HK-2 (cell line): ENCODE results near the gene TSHR.

Experiments used
- DNase-seq: peaks from one replicate; pipeline ENCODE4 v3.0.0-alpha.2; 2018; ENCODE audit not compliant: unreplicated experiment

TSHR gene

DNA sequence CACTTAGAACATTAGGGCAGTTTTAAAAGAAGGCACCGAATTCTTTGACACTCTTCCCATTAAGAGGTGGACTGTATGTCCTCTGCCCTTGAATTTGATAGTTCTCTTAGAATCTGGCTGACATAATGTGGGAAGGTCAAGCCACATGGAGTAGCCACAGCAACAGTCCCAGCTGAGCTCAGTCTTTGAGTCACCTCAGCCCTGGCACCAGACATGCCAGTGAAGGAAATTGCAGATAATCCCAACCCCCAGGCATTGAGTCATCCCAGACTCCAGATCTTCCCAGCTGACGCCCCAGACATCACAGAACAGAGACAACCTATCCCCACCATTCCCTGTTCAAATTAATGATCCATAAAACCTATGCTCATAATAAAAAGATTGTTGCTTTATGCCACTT is 181.9 kb downstream of the TSHR start:
- peak; percentile 81 for DNase-seq

DNA sequence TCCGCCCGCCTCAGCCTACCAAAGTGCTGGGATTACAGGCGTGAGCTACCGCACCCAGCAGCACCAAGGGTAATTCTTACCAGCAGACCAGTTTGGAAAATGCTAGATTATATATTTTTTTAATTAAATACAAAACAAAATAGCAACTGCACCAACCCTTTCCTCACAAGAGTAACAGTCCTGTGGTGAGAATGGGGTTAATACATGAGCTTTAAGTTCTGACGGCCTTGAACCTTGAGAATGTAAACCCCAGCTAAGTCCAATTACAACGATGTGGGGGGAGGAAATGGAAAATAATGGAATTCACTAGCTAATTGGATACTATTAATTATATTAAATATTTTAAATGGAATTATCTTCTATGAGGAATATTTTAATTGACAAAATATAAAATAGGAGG is 183.0 kb downstream of the TSHR start:
- no peak for DNase-seq

DNA sequence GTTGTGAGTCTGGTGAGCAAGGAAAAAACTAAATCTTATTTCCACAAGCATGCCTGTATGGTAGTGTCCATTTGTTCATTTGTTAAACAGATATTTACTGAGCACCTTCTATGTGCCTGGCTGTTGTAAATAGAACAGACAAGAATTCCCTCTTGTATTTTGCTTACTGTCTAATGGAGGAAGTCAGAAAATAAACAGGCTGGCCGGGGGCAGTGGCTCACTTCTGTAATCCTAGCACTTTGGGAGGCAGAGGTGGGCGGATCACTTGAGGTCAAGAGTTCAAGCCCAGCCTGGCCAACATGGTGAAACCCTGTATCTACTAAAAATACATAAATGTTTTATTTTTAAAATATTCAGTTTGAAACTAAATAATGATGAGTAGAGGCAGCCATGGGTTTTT is 186.0 kb downstream of the TSHR start:
- DNase-seq = no peak

DNA sequence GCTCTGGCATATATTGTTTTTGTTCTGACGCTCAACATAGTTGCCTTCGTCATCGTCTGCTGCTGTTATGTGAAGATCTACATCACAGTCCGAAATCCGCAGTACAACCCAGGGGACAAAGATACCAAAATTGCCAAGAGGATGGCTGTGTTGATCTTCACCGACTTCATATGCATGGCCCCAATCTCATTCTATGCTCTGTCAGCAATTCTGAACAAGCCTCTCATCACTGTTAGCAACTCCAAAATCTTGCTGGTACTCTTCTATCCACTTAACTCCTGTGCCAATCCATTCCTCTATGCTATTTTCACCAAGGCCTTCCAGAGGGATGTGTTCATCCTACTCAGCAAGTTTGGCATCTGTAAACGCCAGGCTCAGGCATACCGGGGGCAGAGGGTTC is 188.4 kb downstream of the TSHR start:
- DNase-seq = no peak

DNA sequence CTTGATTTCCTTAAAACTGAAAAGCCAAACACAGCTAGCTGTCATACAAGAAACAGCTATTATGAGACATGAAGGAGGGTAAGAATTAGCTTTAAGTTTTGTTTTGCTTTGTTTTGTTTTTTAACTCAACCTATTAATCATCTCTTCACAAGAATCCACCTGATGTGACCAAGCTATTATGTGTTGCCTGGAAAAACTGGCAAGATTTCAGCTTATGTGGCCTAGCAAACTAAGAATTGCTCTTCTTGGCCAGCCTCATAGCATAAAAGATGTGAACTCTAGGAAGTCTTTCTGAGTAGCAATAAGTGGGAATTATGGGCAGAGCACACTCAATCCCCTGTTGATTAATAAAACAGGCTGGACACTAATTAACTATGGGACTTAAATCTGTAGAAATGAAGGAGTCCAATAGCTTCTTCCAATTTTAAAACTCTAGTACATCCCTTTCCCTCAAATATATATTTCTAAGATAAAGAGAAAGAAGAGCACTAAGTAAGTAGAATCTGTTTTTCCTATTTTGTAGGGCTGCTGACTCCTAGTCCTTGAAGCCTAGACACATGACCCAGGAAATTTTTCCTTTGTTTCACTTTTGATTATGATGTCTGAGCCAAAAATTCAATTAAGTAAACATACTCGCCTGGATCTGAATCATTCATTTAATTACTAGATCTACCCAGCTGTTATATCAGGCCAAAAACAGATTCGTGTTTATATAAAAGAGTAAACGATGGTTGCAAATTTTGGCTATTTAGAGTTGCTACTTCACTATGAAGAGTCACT is 189.6 kb downstream of the TSHR start:
- DNase-seq = no peak

DNA sequence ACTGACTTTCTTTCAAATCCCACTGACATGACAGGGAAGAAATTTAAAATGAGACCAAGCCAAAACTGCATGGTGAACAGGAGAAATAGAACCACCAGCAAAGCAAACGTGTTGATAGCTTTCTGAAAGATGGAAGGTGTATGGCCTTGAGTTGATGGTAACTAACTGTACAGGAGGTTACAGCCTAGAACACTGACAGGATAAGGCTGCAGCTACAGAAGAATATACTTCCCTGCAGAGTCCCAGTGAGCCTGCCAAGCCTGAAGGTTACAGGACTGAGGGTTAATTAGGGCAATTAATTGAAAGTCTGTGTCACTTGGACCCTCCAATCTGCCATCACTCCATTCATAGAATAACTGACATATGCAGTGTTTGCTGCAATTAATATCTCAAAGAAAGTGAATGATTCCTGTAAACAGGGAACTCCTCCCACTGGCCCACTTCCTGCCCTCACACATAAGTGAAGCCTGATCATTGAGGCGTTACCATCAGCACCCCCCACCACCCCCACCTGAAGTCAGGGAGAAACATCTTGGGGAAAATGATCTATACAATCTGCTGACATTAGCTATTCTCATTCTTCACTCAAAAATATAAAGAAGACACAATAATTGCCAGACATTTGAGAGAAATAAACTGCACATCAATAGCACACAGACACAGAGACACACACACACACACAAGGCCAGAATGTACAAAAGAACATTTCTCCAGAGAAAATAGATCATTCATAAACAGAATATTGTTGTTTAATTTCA is 191.9 kb downstream of the TSHR start:
- DNase-seq = no peak

DNA sequence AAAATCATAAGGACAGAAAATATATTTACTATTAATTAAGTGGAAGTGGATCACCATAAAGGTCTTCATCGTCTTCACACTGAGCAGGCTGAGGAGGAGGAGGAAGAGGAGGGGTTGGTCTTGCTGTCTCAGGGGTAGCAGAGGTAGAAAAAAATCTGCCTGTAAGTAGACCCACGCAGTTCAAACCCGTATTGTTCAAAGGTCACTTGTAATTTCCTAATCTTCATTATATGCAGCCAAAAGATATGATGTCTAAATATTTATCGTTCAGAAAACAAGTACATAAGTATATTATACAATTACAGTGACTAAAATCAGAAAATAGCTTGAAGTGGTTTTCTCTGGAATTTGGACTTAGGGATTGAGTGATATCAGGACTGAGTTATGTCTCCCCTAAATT is 193.2 kb downstream of the TSHR start:
- no peak for DNase-seq

DNA sequence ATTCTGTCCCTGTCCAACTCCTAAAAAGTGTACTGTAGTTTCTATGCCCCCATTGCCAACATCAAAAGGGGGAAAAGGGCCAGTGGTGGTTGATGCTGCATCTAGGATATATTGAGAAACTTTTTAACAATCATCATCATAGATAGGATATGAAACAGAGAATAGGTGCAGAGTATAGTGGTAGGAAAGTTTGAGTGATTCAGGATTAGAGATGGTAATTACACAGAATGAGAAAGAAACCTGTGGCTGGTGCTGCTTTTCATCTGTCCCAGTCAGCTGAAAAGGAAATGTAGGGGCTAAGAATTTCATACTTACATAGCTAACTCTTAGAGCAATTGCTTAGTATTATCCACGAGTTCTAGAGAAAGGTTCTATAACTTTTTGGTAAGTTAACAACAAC is 197.8 kb downstream of the TSHR start:
- DNase-seq = no peak

DNA sequence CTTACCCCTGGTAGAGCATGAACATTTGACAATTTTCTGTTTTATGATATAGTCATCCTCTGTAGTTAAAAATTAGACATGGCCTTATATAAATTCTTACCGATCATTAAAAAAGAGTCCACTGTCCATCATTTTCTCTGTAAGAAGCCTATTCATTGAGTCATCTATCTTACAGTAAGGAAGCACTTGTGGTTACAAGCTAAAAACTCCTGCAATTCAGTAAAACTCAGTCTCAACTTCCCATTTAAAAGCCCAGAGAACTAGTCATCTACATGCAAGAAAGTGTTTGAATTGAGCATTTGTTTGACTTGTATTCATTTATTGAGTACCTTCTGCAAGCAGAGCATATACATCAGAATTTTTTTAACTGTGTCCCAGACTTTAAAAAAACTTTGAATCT is 202.0 kb downstream of the TSHR start:
- no peak for DNase-seq

DNA sequence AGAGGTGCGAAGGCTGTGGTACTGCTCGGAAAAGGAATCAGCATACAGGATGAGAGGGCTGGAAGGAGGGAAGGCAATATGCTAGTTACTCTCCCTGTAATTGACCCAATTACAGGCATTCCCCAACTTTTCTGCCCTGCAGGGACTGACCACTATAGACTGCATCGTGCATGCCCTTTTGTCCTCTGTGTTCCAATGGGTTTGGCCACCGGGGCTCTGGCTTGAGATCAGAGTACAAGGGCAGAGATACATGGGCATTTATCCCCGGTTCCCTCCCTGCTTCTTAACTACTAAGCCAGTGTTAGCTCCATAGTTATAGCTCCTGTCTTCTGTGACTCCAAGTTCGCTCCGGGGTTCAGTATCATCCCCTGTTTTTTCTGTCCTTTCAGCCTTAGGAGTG is 205.7 kb downstream of the TSHR start:
- DNase-seq = no peak

DNA sequence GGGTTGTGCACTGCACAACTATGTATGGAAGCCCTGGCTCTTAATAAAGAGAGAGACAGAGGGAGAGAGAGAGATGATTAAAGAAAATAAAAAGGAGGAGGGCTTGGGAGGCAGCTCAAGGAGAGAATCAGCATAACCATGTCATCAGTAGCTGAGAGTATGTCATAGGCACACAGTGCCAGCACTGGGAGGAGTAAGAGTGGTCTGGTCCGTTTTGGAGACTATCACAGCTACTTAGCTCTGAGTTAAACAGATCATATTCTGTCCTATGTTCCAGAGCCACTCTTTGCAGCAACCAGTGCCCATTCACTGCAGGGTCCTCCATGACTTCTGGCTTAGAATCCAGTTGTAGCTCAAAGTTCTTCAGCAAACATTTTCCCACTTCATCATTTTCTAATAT is 206.3 kb downstream of the TSHR start:
- no peak for DNase-seq

DNA sequence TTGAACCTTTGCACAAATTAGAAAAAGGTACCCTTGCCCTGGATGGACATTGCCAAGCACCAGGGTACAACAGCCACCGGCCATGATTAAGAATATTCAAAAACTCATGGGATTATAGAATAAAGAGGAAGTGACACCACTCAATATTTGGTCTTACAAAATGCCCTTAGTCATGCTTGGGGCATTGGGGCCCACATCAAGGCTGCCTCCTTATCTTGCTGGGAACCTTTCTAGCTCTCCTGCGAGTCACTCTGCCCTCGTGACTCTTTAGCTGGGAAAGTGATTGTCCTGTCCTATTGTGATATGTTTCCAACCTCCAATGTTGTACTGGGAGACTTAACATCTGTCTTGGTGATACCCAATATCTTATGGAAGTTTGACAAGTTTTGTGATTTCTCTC is 207.5 kb downstream of the TSHR start:
- peak; percentile 31 for DNase-seq

DNA sequence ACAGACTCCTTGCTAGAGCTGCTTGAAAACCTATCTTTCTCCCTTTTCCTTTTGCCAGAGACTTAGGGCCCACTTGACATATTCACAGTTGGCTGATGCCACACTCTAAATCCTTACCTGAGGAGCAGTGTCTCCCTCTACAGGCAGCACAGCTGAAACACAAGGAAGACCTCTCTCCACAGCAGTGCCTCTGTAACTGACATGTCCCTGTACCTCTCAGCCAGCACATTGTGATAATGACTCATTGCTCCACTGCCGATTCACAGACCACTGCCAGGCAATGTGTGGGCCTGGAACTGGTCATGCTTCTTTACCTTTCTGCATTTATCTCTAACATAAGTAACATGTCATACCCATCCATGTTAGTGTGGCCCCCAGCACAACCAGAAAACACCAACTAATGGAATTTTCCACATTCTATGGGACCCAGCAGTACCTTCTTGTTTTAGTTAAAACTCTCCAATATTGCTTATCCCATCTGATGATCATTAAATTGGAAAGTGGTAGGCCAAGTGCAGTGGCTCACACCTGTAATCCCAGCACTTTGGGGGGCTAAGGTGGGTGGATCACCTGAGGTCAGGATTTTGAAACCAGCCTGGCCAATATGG is 208.8 kb downstream of the TSHR start:
- peak; percentile 86 for DNase-seq

DNA sequence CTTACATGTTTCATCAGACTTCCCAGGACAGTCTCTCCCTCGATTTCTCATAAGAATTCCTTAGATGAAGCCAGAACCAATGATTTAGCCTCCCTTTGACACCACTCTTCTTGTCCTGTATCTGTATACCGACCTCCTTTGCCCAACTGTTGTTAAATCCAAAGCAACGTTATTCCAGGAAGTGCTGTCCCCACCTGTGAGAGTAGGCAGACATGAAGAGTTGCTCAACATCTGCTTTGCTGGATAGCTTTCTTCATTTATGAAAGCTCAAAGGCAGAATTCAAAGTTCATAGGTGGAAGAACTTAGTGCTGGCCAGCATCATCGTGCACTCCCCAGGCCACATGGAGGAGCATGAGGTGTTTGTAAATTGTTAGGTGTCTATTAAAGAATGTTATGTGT is 209.8 kb downstream of the TSHR start:
- DNase-seq = no peak

DNA sequence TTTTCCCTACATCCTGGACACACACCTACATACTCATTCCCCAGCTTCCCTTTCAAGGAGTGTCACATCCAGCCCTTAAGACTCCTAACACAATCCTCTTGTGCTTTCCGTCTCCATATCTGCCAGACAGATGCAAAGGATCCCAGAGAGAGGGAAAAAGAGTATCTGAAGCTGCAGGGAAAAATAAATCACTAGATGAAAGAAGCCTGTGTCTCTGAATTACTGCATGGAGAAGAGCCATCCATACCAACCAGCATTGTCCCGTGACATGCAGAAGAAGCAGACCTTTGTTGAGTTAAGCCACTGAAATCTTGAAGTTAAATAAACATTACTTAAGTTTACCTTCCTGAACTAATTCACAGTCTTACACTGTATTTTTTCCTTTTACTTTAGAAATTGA is 210.7 kb downstream of the TSHR start:
- no peak for DNase-seq

DNA sequence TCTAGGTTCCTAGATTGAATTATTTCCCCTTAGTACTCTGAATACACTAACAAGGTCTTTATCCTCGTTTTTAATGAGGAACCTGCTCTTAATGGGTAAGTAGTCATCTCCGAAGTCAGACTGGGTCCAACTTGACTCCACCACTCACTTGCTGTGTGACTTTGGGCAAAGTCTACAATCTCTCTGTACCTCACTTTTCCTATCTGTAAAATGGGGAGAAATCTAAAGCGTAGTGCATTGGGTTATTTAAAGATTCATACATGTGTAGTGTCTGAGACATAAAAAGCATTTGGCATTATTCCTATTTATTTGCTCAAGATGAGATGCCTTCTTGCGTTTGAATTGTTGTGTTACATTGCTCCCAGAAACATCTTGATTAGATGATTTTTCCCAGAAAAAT is 213.8 kb downstream of the TSHR start:
- DNase-seq = no peak

DNA sequence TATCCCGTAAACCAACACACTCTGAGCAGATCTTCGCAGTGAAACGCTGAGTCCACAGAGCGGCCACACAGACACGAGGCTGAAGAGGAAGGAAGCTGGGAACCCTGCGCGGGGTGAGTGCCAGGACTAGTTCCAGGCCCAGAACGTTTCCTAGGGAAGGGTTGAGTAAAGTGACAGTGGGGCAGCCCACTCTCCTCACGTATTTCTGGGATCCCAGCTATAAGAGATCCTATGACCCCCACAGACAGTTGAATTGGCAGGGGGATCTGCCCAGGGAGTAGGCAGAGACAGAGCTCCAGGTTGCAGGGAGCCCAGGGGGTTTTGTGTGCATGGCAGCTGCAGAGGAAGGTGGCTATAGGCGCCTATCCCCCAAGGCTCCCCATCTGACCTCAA is 214.3 kb downstream of the TSHR start:
- DNase-seq = peak; percentile 19

DNA sequence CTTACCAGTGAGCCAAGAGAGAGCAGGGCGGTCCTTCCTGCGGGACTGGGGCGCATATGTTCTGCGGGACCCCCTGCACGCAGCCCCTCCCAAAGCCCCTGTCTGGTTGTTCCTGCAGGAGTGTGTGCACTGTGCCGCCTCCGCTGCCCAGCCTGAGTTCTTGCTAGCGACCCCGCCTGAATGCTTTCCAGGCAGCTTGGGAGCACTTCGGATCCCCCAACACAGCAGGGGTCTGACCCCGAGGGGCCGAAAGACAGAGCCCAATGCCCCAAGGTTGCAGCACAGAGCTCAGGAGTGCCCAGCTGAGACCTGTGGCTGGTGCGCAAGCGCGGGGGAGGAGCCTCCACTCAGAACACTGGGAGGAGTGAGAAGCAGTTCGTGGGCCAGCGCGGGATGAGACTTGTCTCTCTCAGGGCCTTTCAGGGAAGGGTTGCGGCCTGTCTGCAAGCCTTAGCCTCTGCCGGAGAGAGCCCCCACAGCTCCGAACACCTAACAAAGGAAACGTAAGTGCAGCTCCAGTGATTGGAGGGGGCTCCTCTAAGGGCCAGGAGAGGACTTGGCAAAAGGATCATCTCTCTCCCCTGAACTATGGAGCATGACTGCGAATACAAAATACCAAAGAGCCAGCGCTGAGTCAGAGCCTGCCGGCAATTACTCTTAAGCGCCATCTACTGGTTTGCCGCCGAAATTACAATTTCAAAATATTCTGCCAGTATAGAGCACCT is 214.8 kb downstream of the TSHR start:
- peak; percentile 87 for DNase-seq

DNA sequence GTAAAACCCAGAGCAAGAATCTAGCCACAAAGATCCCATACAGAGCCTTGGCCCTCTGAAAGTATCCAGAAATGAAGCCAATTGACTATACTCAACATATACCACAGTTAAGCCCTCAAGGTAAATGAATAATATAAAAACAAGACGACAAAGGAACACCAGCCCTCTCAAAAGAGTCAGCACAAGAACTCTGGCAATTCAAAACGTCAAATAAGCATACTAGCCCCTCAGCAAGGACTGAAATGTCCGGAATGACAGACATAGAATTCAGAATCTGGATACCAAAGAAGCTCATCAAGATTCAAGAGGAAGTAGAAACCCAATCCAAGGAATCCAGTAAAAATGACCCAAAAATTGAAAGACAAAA is 215.4 kb downstream of the TSHR start:
- no peak for DNase-seq

DNA sequence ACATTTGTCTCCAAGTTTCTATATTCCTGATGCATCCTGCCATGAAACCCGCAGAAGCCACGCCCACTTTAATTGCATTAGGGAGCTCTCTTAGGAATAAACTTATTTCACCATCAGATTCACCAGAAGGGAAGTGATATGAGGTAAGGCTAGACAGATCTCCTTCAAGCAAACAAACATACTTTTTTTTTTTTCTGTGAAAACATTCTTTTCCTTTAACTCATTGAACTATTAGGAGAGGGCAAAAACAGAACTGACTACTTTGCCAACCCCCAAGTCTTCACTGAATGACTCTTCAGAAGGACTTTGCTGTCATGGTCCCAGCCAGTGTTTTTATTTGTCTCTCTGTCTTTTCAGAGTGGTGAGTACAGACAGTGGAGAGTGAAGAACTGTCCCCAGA is 216.9 kb downstream of the TSHR start:
- DNase-seq = no peak

DNA sequence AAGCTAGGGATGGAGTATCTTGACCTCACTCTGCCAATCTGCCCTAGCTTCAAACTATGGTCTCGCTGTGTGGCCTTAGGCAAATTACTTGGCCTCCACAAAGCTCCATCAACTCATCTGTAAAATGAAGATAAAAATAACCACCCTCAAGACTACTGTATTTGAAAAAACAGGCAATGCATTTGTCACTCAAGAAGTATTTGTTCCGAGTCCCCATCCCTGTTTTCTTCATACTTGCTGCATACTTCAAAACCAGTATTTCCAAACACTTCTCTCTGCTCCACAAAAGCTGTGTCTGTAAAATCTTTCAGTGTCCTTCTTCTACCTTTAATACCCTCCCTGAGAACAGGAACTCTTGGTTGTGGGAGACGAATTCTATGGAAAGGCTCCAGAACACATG is 217.5 kb downstream of the TSHR start:
- no peak for DNase-seq

DNA sequence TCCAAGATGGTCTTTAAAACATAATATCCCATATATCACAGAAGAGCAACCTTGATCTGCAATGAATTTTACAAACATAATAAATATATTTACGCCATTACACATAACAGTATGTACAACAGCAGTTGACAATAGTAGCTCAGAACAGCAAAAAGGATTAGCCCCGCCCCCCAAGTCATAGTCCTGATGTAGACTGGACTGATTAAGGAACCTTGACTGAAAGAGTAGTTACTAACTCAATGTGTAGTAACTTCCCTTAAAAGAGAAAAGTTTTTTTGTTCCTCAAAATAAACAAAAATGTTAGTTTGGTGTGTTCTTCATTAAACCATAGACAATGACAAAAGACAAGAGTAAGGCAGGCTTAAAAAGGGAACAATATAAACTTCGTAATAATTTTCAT is 220.8 kb downstream of the TSHR start:
- no peak for DNase-seq

DNA sequence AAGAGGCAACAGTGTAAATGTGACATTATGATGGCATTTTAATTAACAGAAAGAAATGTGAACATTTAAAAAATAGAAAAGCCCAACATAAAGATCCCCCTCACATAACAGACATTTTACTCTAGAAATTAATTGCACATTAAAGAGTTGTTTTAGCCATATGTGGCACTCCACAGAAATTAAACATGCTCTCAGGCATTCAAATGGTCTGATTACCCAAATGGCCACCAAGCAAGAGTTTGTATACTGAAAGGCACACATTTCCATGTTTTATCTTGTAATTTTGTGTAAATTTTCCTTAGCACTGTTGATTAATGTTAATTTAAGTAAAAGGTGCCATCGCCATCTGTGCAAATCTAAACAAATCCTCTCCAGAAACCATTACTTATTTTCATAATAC is 221.8 kb downstream of the TSHR start:
- DNase-seq = no peak
